Measurements from ENCODE around the gene TRPM3.

DNA sequence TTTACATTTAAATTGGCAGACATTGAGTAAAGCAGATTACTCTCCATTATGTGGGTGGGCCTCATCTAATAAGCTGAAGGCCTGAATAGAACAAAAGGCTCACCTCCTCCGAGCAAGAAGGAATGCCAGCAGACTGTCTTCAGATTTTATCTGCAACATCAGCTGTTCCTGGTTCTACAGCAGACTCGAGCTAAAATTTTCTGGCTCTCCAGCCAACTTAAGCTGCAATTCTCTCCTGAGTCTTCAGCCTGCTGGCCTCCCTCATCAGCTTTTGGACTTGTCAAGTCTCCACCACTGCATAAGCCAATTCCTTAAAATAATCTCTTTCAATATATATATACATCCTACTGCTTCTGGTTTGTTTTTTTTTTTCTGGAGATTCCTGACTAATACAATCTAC lies 12.5 kb downstream of the TRPM3 start:
- TF ChIP-seq POLR2AphosphoS5 (IDR thresholded peaks at IDR 0.05) (no peak), POLR2A (IDR thresholded peaks at IDR 0.05) (no peak)
- TF ChIP-seq, protein P1, sequence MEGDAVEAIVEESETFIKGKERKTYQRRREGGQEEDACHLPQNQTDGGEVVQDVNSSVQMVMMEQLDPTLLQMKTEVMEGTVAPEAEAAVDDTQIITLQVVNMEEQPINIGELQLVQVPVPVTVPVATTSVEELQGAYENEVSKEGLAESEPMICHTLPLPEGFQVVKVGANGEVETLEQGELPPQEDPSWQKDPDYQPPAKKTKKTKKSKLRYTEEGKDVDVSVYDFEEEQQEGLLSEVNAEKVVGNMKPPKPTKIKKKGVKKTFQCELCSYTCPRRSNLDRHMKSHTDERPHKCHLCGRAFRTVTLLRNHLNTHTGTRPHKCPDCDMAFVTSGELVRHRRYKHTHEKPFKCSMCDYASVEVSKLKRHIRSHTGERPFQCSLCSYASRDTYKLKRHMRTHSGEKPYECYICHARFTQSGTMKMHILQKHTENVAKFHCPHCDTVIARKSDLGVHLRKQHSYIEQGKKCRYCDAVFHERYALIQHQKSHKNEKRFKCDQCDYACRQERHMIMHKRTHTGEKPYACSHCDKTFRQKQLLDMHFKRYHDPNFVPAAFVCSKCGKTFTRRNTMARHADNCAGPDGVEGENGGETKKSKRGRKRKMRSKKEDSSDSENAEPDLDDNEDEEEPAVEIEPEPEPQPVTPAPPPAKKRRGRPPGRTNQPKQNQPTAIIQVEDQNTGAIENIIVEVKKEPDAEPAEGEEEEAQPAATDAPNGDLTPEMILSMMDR (IDR thresholded peaks at IDR 0.05 in 8 of 11, conservative IDR thresholded peaks at IDR 0.05 in 3 of 11) = no peak

Data from spleen (tissue), 7 donors.